GM18499 (cell line): ENCODE data around the gene FLII.
"Not testable (repeated sequence)": the region's sequence is repeated elsewhere in the genome, so short reads cannot be mapped to it uniquely, and the experiment has no call there.

Experiments
- ATAC-seq: cut with Tn5 transposase; IDR thresholded peaks from one replicate; pipeline ENCODE4 v1.9.1; 2021; ENCODE audit warnings: moderate number of reproducible peaks; ENCODE audit not compliant: insufficient read depth, unreplicated experiment

FLII gene

DNA sequence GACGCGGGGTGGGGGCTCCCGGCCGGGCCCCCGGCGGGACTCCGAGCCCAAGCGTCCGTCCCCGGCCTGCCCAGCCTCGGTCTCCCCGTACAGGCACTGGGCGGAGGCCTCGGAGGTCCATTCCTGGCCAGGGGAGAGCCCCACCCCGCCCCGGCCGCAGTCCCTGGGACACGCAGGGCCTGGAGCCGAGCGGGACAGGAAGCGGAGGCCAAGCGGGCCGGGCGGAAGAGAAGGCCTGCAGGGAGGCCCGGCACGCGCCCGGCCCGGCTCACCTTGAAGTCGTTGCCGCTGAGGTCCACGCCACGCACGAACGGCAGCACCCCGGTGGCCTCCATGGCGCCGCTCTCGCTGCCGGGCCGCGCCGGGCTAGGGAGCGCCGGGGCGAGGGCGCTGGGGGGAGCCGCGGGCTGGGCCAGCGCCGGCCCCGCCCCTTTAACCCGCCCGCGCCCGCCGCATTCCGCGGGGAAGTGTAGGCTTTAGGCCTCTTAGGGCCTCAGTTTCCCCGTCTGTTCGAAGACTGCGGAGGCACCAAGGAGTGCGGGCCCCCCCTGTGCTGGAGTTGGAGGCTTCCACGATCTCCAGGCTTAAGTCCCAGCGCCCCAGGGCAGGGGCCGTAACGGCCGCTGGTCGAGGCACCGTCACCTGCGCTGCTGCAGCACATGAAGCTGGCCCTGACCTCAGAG, at the start of gene FLII:
Gene FLII (minus strand): TSS at position 383 of the 683 bp plus-strand sequence. CDS start 48 bp downstream, at position 335.
- no peak for ATAC-seq

GRCh38 chr17:18303206-18303605, 44.7 kb upstream of the FLII start:
- not testable (repeated sequence) for ATAC-seq

- ATAC-seq, result no peak
Observed at GRCh38 chr17:18300725-18301480, 42.4 kb upstream of the FLII start.

GRCh38 chr17:18298061-18298460, 39.5 kb upstream of the FLII start:
- not testable (repeated sequence) for ATAC-seq

DNA sequence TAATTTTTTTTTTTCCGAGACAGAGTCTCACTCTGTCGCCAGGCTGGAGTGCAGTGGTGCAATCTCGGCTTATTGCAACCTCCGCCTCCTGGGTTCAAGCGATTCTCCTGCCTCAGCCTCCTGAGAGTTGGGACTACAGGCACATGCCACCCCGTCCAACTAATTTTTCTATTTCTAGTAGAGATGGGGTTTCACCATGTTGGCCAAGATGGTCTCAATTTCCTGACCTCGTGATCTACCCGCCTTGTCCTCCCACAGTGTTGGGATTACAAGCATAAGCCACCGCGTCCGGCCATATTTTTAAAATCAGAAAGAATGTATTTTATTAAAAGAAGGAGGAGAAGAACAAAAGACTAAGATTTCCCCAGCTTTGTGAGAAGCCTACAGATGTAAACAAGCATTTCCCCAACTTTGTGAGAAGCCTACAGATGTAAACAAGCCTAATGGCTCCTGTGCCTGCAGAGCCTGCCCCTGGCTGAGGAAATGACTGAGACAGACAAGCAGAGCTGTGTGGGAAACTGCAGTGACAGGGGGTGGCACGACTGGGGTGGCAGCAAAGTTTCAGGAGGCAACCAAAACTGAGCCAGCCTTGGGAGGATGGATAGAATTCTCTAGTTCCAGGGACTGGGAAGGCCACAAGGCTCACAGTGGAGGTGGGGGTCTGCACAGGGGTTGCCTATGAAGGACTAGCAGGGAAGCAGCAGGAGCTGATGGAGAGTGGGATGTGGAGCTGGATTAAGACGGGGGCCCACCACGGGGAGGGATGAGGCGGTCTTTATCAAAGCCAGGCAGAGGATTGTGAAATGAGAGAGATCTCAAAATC, 33.4 kb upstream of the FLII start:
- no peak for ATAC-seq

- ATAC-seq, result no peak
Observed at GRCh38 chr17:18285296-18285695, 26.8 kb upstream of the FLII start.

GRCh38 chr17:18281788-18282187, 23.2 kb upstream of the FLII start:
- ATAC-seq, result no peak

GRCh38 chr17:18280766-18281371, 22.3 kb upstream of the FLII start:
- no peak for ATAC-seq

DNA sequence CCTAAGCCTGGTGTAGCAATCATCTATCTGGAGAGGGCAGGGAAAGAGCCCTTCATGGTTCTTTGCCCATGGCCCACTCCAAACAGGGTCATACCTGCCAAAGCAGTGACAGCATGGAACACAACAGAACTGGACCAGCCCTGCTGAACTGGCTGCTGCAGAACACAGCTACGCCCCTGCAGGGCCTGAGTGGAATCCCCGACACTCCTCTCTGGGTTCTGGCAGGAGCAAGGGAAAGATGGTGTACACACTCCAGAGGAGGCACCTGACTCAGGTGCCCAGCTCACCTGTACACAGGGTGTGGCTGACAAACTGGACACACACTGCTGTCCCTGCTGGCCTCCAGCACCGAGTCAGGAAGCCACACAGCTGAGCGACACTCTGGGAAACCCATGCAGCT, 21.7 kb upstream of the FLII start:
- ATAC-seq, result no peak

DNA sequence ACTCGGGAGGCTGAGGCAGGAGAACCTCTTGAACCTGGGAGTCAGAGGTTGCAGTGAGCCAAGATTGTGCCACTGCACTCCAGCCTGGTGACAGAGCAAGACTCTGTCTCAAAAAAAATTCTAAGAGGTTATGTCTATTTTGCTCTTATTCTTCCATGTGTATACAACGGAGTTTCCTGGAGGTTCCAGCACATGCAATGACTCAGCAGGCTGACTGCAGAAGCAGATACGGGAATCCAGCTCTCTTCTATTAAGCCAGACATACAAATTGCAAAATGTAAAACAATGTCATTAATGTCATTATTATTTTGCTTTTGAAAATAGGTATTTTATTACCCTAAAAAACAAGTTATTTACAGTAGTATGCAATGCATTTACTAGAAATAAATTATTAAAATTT, 20.3 kb upstream of the FLII start:
- ATAC-seq, result no peak

GRCh38 chr17:18277076-18277475, 18.5 kb upstream of the FLII start:
- no peak for ATAC-seq

DNA sequence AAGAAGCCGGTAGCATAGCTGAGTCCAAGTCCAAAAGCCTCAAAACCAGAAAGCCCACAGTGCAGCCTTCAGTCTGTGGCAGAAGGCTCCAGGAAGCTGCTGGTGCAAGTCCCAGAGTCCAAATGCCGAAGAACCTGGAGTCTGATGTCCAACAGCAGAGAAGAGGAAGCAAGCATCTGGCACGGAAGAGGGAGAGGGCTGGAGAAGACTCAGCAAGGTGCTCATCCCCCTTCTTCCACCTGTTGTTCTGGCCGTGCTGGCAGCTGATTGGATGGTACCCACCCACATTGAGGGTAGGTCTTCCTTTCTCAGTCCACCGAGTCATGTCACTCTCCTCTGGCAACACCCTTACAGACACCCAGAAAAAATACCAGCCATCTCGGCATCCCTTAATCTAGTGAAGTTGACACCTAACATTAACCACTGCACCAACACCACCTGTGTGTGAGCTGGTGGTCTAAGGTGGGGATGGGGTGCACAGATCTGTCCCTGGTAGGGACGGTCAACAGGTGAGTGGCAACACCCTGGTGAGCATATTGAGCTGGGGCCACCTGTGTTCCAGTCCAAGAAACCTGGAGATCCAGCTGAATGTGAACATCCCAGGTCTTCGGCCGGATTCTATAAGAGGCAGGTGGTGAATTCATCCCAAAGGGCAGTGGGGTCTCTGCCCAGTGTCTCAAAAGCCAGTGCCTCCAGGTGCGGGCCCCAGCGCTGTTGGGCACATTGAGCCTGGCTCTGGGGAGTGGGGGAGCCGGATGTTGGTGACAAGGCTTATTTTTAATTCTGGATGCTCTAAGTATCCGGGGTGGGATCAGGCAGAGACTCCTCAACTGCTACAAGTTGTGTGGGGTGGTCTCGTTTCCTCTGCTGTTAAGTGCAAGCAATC, 11.8 kb upstream of the FLII start:
- ATAC-seq, result no peak

DNA sequence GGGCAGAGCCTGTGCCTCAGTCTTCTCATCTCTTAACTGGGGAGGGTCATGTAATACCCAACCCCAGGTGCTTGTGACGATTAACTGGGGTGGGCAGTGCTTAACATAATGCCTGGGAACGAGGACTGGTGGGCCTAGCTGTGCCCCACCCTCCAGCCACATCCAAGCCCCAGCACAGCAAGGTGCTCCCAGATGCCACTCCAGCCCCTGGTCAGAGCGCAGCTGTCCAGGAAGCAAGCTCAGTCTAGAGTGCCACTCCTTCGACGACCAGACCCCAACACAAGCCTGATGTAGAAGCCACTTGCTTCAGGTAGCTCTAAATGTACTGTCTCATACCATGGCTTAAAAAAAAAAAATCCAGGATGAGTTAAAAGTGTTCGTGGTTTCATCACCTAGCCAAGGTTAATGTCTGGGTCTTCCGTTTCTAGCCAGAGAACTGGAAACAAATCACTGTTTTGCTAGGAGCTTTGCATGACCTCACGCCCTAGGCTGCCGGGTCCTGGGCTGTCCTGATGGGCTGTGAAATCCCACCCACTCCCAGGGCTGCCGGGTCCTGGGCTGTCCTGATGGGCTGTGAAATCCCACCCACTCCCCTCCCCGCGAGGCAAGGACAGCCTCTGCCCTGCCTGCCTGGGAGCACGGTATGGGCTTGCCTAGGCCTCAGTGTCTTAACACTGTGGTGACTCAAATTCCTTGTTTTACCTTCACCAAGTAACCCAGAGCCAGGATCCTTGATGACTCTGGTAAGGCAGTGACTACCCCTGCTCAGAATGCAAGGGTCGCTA, 9.6 kb upstream of the FLII start:
- ATAC-seq, result no peak

DNA sequence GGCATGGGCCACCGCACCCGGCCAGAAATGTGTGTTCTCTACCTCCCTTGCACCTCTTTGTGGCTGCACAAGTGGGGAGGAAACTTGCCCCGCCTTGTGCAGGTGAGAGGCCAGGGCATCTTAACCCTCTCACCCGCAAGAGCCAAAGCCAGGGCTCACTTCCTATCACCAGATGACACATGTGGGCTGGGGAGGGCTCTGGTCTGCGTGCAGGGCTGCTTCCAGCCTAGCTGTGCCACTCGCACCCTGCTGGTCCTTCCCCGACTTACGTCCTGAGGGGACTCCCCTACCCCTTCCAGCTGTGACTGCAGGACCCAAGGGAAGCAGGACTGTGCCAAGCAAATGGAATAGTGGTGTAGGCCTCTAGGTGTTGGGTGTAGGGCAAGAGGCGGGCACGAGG, 8.8 kb upstream of the FLII start:
- ATAC-seq, result no peak

DNA sequence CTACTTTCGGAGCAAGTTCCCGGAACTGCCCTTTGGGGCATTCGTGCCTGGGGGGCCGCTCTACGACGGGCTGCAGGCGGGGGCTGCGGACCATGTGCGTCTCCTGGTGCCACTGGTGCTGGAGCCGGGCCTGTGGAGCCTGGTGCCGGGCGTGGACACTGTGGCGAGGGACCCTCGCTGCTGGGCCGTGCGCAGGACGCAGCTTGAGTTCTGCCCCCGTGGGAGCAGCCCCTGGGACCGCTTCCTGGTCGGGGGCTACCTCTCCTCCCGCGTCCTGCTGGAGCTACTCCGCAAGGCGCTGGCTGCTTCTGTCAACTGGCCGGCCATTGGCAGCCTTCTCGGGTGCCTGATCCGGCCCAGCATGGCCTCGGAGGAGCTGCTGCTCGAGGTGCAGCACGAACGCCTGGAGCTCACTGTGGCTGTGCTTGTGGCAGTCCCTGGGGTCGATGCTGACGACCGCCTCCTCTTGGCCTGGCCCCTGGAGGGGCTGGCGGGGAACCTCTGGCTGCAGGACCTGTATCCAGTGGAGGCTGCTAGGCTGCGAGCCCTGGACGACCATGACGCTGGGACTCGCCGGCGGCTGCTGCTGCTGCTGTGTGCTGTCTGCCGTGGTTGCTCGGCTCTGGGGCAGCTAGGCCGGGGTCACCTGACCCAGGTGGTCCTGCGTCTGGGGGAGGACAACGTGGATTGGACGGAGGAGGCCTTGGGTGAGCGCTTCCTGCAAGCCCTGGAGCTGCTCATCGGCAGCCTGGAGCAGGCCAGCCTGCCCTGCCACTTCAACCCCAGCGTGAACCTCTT, 5.5 kb upstream of the FLII start:
- ATAC-seq, result no peak

- ATAC-seq, result no peak
Observed at GRCh38 chr17:18262641-18263040, 4.1 kb upstream of the FLII start.

DNA sequence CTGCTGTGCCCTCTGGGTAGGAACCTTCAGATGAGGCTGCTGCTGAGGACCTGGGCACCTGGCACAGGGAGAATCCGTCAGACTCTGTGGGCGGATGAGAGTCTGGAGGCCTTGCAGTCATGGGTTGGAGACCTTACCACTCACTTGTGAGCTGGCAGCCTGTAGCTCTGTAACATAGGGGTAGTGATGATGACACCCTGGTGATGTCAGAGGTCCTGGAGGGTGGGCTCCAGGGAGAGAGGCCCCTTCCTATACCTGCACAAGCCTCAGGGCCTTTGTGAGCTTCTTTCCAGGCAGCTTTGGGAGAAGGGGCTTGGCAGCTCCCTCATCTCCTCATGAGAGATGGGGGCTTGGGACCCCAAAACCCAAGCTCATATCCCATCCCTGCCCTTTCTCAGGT, 3.6 kb upstream of the FLII start:
- no peak for ATAC-seq

DNA sequence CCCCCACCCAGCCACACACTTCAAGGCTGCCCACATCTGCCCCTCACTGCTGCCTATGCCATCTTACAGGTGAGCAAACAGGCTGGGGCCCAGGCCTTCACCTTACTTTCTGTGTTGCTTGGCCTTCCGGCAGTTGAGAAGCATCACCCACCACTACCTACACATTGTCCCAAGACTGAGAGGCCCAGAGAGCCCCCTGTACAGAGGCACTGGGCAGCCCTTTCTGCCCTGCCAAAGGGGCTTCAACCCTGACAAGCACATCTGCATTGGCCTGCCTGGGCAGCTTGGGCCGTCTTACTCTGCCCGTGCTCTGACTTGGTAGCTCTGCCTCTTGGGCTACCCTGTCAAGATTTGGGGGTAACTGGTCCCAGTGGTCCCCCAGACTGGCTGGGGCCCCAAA, 3.1 kb upstream of the FLII start:
- no peak for ATAC-seq
